GM20000 (cell line): ENCODE results near the gene RNF214.

ENCODE experiments used
- DNase-seq: peaks from one replicate; pipeline ENCODE4 v3.0.0; 2012; ENCODE audit warnings: low spot score
- TF ChIP-seq, protein P1 (sequence below): IDR thresholded peaks from 2 replicates; pipeline ENCODE4 v1.5.1; 2012; ENCODE audit warnings: mild to moderate bottlenecking, control low read depth; ENCODE audit errors: extremely low read depth, missing control alignments

The RNF214 gene

GRCh38 chr11:117199053-117199915, 33.2 kb upstream of the RNF214 start, which contains the start of gene TAGLN:
Gene TAGLN (plus strand): TSS chr11:117199370. CDS start chr11:117203014, 3,644 bp downstream.
- TF ChIP-seq, protein P1, sequence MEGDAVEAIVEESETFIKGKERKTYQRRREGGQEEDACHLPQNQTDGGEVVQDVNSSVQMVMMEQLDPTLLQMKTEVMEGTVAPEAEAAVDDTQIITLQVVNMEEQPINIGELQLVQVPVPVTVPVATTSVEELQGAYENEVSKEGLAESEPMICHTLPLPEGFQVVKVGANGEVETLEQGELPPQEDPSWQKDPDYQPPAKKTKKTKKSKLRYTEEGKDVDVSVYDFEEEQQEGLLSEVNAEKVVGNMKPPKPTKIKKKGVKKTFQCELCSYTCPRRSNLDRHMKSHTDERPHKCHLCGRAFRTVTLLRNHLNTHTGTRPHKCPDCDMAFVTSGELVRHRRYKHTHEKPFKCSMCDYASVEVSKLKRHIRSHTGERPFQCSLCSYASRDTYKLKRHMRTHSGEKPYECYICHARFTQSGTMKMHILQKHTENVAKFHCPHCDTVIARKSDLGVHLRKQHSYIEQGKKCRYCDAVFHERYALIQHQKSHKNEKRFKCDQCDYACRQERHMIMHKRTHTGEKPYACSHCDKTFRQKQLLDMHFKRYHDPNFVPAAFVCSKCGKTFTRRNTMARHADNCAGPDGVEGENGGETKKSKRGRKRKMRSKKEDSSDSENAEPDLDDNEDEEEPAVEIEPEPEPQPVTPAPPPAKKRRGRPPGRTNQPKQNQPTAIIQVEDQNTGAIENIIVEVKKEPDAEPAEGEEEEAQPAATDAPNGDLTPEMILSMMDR: no peak
- no peak for DNase-seq

DNA sequence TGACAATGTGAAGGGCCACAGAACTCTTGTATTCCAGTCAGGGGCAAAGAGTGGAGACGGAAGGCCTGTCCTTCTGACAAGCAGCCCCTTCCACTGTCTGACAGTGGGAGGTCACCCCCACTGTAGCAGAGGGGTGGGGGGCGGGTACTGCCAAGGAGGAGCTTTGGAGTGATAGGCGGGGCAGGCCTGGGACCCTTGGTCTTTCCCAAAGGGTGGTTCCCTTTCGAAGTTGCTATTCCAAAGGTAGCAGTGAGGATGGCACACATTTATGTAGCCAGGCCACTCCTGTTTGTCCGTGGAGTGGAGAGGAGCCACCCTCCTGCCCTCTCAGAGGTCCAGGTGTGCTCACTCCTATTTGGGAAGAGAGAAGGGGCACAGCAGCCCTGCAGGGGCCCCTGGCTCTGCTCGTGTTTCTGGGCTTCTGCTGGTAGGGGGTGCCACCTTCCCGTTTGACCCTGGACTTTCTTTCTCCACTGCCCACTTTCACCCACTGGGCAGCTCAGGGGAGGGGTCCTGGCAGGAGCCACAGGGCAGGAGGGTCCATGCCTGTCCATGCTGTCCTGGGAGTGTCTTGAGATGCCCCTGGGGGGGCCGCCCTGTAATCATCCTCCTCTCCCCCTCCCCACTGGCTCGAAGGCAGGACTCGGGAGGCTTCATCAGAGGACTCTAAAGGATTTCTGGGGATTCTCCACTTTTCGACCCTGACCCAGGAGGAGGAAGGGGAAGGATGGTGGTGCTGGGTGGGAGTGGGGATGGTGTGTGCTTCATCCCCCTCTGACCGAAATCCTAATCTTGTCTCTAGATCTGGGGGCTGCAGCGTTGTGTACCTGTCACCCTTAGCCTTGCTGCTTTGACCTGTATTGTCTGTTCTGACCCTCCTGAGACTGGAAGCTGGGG, 32.3 kb upstream of the RNF214 start:
- TF ChIP-seq, protein P1: no peak
- no peak for DNase-seq

DNA sequence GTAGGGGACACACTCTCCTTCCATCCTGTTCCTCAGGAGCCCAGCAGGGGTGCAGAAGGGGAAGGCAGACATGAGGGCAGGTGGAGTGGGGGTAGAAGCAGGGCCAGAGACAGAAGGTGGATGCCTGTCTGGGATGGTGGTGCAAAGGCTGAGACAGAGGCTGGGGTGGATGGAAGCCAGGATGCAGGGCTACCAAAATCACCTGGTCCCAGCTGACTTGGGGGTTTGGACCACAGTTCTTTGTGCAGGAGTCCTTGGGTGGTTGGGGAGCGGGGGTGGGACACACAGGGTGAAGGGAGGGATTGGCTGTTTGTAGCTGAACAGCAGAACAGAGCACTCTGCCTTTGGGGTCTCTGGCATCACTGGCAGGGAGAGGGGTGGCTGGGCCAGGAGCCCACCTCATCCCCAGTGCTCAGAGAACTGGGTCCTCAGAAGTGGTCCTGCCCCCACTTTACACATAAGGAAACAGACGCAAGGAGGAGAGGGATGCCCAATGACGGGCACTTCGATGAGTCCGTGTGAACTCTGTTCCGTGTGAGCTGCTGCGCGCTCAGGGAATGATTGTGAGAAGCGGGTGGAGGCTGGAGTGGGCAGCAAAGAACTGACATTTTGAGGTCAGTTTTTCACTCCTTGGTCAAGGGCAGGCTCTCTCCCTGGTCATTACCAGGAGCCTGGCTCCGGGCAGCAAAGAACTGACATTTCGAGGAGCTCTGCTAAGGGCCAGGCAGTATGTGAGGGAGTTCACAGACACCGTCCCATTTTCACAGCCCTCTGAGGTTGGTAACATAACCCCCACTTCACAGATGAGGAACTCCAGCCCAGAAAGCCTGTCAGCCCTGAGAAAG, 31.4 kb upstream of the RNF214 start:
- no peak for DNase-seq
- TF ChIP-seq, protein P1: no peak

DNA sequence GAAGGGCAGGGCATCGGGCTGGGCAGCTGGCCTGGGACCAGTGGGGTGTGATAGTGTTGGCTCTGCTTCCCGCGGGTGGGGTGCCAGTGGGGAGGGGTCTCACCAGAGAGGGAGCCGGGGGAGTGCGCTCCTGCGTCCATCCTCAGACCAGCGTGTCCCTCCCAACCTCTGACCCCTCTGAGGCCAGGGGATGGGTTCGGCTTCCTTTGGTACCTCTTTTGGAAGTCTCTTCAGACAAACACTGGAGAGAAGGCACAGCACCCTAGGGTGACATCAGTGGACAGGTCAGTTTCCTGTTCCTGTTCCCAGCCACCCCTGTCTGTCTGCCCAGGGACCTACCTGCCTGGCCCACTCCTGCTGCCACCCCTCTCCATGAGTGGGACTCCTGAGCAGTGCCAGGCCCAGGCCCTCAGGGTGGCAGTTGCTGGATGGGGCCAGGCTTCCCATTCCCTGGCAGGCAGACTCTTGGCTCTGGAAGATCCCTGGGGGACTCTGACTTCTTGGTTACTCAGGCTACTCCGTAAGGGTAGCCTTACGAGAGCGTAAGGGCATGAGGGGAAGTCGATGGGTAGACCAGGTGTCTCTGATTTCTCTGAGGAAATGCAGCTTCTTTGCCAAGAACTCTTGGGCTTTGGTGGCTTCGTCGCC, 30.7 kb upstream of the RNF214 start:
- DNase-seq: no peak
- TF ChIP-seq, protein P1: no peak

DNA sequence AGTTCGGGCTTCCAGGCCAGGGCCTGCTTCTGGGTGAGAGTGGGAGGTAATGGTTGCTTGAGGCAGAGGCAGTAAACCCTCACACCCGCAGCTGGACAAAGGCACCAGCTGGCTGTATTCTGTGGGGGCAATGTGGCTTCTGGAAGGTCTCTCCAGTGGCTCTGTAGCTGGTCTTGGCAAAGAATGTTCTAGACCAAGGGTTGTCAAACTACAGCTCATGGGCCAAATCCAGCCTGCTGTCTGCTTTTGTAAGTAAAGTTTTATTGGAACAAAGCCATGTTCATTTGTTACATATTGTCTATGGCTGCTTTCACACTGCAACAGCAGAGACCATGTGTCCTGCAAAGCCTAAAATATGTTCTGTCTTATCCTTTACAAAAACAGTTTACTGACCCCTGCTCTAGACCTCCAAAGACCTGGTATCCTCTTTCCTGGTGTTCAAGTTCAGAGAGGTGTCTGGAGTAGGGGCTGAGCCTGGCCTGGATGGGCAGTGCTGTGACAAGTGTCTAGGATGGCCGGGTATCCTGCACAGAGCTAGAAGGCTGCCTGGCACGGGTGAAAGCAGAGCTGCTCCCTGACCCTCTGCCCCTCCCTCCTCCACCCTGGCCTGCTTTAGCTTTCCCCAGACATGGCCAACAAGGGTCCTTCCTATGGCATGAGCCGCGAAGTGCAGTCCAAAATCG, 29.9 kb upstream of the RNF214 start:
- DNase-seq: no peak
- TF ChIP-seq, protein P1: no peak

DNA sequence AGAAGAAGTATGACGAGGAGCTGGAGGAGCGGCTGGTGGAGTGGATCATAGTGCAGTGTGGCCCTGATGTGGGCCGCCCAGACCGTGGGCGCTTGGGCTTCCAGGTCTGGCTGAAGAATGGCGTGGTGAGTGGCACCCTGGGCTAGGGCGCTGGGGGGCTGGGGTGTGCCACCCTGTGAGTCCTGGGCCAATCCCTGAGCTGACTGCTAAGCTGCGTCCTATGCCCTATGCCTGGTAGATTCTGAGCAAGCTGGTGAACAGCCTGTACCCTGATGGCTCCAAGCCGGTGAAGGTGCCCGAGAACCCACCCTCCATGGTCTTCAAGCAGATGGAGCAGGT, 29.4 kb upstream of the RNF214 start:
- TF ChIP-seq, protein P1: no peak

More for the DNA sequence above, 29.4 kb upstream of the RNF214 start:
- no peak for DNase-seq
